COLO668 (cell line): Measurements from ENCODE around the gene IL15.
A peak's percentile ranks its signal among the peaks of the same experiment; 100 is the strongest.
"Not testable (repeated sequence)": the region's sequence is repeated elsewhere in the genome, so short reads cannot be mapped to it uniquely, and the experiment has no call there.

Experiments used
- DNase-seq: peaks from one replicate; lab custom pipeline; 2025; ENCODE audit not compliant: unreplicated experiment; lab: John Stamatoyannopoulos, UW

Gene IL15

GRCh38 chr4:141645611-141646340 lies 9.4 kb downstream of the IL15 start:
- DNase-seq = no peak

GRCh38 chr4:141646969-141647368 lies 10.6 kb downstream of the IL15 start:
- DNase-seq = no peak

DNA sequence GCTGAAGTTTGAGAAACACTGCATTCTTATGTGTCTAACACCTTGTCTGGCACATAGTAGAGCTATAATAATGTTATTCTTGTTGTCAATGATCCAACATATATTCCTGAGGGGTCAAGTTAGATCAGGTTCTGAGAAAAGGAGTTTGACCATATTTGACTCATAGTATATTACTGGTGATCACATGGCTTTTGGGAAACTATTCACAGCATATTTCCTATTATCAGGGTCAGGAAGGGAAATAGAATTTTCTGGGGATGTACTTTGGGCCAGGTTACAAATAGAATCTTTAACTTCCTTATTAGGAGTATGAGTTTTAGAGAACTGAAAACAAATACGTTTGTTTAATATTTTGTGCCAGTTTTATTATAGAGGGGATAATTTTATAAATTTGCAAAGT lies 11.6 kb downstream of the IL15 start:
- no peak for DNase-seq

- no peak for DNase-seq
These were observed 15.9 kb downstream of the IL15 start for GRCh38 chr4:141652161-141652778.

DNA sequence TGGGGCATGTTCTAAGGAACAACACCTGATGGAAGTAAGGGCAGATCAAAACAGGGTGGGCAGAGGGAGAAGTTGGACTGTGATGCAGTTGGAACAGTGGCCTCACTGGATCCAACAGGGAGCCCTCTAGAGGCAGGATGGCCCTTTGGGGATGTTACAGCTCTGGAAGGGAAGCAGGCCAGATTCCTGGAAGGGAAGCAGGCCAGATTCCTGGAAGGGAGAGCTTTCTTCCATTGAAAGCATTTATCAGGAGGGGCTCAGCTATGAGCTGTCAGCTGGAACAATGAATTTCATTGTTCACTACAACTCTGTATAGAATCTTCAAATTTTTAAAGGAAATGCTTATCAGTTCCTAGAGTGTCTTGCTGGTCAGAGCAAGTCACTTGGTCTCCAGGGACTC lies 17.7 kb downstream of the IL15 start:
- peak; percentile 20 for DNase-seq

GRCh38 chr4:141656031-141656430 lies 19.6 kb downstream of the IL15 start:
- DNase-seq = no peak

- DNase-seq = no peak
These were observed 21.3 kb downstream of the IL15 start for GRCh38 chr4:141657550-141658250.

- no peak for DNase-seq
These were observed 21.9 kb downstream of the IL15 start for GRCh38 chr4:141658309-141658708.

- DNase-seq = no peak
These were observed 23.2 kb downstream of the IL15 start for GRCh38 chr4:141659539-141659938.

DNA sequence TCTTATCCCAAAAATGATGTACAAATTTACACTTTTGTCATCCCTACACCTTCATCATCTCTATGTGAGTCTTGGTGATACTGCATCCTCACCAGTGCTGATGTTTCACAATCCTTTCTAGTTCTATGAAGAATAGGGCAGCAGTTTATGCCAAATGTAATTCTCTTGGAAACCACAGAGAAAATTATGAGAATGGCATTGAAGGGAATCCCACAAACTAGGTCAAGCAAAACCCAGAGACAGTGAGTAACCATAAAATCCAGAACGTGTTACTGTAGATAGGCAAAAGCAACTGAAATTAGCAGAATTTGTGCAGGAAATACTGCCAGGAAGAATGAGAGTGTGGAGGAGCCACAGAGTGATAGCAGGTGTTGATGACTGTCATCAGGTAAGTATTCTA lies 24.5 kb downstream of the IL15 start:
- DNase-seq = no peak

DNA sequence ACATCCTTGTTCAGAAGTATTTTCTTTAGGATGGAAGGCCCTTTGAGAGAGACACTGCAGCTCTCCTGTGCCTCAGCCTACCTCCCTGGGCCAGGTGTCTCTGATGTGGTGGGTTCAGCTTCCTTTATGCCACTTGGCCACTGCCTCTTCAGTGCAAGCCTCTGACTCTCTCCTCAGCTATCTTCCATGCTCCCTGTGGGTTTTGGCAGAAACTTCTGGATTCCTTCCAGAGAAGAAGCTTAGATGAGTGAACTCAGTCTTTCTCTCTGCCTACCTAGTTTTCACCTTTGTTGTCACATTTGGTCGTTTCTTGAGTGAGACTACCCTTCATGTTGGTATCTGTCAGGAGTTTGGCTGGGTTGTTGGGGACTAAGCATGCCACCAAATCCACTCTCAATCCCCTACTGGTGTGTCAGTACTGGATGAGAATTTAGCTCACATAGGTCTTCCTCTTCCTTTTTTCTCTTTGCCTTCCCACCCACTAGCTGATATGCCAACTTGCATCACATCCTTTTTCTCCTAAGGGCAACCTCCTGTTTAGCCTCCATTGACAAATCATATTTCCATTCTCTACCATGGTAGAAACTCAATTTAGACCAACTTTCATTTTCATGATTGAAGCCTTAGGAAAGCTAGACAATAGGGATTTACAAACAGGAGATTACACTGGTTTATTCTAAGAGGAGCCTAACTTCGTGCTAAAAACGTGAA lies 32.0 kb downstream of the IL15 start:
- no peak for DNase-seq

GRCh38 chr4:141669501-141669900 lies 33.1 kb downstream of the IL15 start:
- DNase-seq = no peak

- DNase-seq = no peak
These were observed 39.0 kb downstream of the IL15 start for GRCh38 chr4:141675384-141675783.

- DNase-seq = no peak
These were observed 39.8 kb downstream of the IL15 start for GRCh38 chr4:141676087-141676670.

DNA sequence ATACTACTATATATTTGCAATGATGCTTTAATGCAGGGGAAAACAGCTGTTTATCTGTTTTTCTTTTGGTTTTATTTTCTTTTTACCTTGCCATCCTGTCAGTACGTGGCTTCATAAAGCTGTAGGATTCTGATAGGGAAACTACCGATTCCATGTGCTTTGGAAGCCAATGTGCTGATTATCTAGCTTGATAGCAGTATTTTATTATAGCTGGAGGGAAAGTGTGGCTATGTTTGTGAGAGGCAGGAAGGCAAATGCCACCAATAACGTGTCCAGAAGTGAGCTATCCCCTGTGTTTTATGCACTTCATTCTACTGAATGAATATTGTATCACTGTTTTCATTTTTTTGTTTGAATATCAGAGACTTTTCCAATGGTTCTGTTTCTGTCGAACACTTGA lies 43.7 kb downstream of the IL15 start:
- DNase-seq = no peak

DNA sequence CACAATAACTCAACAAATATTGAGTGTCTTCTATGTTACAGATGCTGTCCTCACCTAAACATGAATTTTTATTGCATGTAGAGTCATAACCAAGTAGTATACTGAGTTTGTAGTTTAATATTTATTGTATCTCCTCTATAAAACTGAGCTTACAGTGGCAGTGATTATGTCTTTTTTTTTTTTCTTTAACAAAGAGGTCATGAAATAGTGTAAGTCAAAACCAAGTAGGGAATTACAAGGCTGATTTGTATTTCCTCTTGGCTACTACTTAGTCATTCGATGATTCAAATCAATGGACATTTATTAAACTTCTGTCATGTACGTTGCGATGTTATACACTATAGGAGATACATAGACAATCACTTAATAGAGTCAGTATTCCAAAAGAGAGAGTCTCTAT lies 48.4 kb downstream of the IL15 start:
- DNase-seq = no peak

DNA sequence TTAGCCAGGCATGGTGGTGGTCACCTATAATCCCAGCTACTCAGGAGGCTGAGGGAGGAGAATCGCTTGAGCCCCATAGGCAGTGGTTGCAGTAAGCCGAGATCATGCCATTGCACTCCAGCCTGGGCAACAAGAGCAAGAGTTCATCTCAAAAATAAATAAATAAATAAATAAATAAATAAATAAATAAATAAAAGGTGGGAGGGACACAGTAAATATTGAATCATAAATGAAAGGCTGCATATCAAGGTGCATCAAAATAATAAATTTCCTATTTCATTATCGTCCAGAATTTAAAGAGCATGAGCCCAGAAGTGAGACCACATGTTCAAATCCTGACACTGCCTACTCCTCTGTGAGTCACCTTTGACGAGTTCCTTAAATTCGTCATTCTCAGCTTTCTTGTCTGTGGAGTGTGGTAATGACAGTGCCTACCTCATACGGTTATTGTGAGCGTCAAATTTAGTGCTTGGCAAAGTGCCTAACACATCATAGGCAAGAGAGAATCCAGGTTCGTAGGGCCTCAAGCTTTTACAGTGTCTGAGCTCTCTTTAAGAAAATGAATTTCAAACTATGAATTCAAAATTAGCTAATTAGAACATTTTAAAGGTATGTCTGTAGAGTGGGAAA lies 49.9 kb downstream of the IL15 start:
- no peak for DNase-seq

- DNase-seq = no peak
These were observed 50.5 kb downstream of the IL15 start for GRCh38 chr4:141686879-141687278.

- not testable (repeated sequence) for DNase-seq
These were observed 53.4 kb downstream of the IL15 start for GRCh38 chr4:141689726-141690296.

GRCh38 chr4:141691247-141691646 lies 54.9 kb downstream of the IL15 start:
- not testable (repeated sequence) for DNase-seq
